Spleen (tissue), 11 donors: Measurements from ENCODE around the gene CFB. TPM values are rescaled to one million over a fixed set of nuclear protein-coding genes. Genes with fewer than 3 reads are reported as not detected.

Experiments
- DNase-seq: peaks from one replicate; pipeline ENCODE4 v3.0.0-alpha.2; 2020
- H3K27ac ChIP-seq, 8 donors: fragments of 200-600 bp; sonication (generic) in 7 of 8; 1 replicate in 4 of 8; 2 replicates in 4 of 8; pipeline versions ENCODE4 v1.5.0 to v1.8.0; 2016 to 2021; ENCODE audit warnings: inconsistent platforms in 4 of 8, mild to moderate bottlenecking in 4 of 8, moderate library complexity in 1 of 8
- H3K27me3 ChIP-seq, 7 donors: fragments of 200-600 bp; sonication (generic) in 6 of 7; replicated peaks in 1 of 7; 1 replicate in 4 of 7; 2 replicates in 3 of 7; pipeline versions ENCODE4 v1.5.0 to v1.8.0; 2016 to 2021; ENCODE audit warnings: inconsistent platforms in 3 of 7, mild to moderate bottlenecking in 1 of 7
- H3K36me3 ChIP-seq, 6 donors: fragments of 200-600 bp; sonication (generic) in 5 of 6; 1 replicate in 4 of 6; 2 replicates in 2 of 6; pipeline versions ENCODE4 v1.5.0 to v1.8.0; 2016 to 2021; ENCODE audit warnings: inconsistent platforms in 2 of 6
- H3K4me1 ChIP-seq, 6 donors: fragments of 200-600 bp; sonication (generic) in 5 of 6; 1 replicate in 3 of 6; 2 replicates in 3 of 6; pipeline versions ENCODE4 v1.5.0 to v1.8.0; 2016 to 2021; ENCODE audit warnings: inconsistent platforms in 3 of 6
- H3K4me3 ChIP-seq, 8 donors: fragments of 200-600 bp; sonication (generic) in 7 of 8; 1 replicate in 4 of 8; 2 replicates in 4 of 8; pipeline versions ENCODE4 v1.5.0 to v1.8.0; 2016 to 2021; ENCODE audit warnings: inconsistent platforms in 4 of 8, mild to moderate bottlenecking in 4 of 8, moderate library complexity in 2 of 8
- H3K9me3 ChIP-seq, 8 donors: fragments of 200-600 bp; sonication (generic) in 7 of 8; 1 replicate in 4 of 8; 2 replicates in 4 of 8; pipeline versions ENCODE4 v1.5.0 to v1.8.0; 2016 to 2021; ENCODE audit warnings: inconsistent platforms in 4 of 8
- POLR2A ChIP-seq, 3 donors: fragments of 450-650 bp; IDR thresholded peaks; one replicate each; pipeline ENCODE4 v1.5.1; 2017; ENCODE audit warnings: antibody characterized with exemption in 3 of 3, mild to moderate bottlenecking in 1 of 3
- POLR2AphosphoS5 ChIP-seq, 3 donors: sonication (generic); formaldehyde crosslinking; IDR thresholded peaks; one replicate each; pipeline ENCODE4 v1.5.1; 2017; ENCODE audit warnings: antibody characterized with exemption in 3 of 3
- WGBS, 5 donors: extraction: QIAGEN DNeasy Blood & Tissue Kit in 3 of 5; methylation state at CpG; one replicate each; pipeline versions ENCODE4 v1.1.5 to v1.1.7; 2013 to 2018; 5-methylcytosine and 5-hydroxymethylcytosine counted together
- intact Hi-C: fragments of 100-400 bp; cut with DNase I; formaldehyde crosslinking; loops from one replicate; pipeline ENCODE4 v1.15.0; 2023; ENCODE audit warnings: low total_unique reads
- polyA plus RNA-seq, 3 donors: library from polyadenylated mRNA; stranded (reverse); fragments of 200-250 nt; gene quantifications; one replicate each; pipeline ENCODE4 v1.2.1, GENCODE V29; 2013
- total RNA-seq, 7 donors: library from RNA; depleted of rRNA in 3 of 7; stranded (reverse); fragments of >200 nt in 3 of 7; fragmentation: NEBNext Ultra II Directional in 4 of 7; extraction: Animal tissue kit (Norgen Biotek cat#: 25700) in 4 of 7; gene quantifications; one replicate each; pipeline versions ENCODE4 v1.1.0 to v1.2.1, GENCODE V29; 2016 to 2021
- TF ChIP-seq, protein P1 (sequence below), 11 experiments: fragments of 200-600 bp in 7 of 11; fragments of 450-650 bp in 4 of 11; sonication (generic) in 4 of 11; IDR thresholded peaks in 8 of 11; conservative IDR thresholded peaks in 3 of 11; 1 replicate in 7 of 11; 2 replicates in 4 of 11; pipeline versions ENCODE4 v1.4.0 to v1.8.0; 2016 to 2021; ENCODE audit warnings: antibody characterized with exemption in 11 of 11, inconsistent platforms in 4 of 11, mild to moderate bottlenecking in 1 of 11
- donor health status: healthy with polysubstance abuse.
- donor health status: DM: no; HTN: no; CAD: no; lungs with moderate emphysema.
- donor health status: DM: no; HTN: no; CAD: no.
- donor health status: Bipolar disorder and iron deficiency.
- donor health status: healthy.
- donor health status: DM: no; HTN: no; CAD: no.
- donor health status: DM: yes; HTN: yes; CAD: no.

CFB gene
- total and polyA plus RNA-seq, 10 donors: 5.4 to 35.8 (median 22.6) TPM

DNA sequence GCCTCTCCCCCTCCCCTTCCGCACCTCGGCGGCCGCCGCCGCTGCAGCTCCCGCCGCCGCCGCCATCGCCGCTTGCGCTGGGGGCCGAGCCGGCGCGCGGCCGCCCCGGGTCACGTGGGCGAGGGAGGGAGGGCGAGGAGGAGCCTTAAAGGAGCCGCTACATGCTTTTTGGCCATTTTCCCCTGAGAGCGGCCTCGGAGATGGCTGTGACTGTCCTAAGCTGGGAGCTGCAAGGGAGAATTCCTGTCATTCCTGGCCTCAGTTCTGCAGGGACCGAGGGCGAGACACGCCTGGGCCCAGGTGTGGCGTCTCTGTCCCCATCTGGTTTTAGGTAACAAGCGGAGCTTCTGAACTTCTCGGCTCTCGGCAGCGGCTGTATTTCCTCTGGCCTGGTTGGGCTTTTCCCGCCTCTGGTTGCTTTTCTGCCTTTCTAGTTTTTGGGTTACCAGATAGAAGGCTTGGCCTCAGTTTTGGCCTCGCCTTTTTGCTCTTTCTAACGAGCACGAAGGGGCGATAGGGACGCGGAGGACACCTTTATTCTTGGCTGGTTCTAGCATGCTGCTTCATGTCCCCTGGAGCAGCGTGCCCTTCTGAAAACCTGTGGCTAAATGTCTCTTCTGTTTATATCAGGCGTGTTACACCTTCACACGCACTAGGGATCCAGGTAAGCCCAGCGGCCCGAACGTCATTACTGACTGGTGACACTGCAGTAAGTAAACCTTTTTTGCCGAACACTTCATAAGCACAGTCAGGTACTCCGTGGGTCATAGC, 48.1 kb upstream of the CFB start, which contains the start of gene EHMT2:
TSS of gene EHMT2 (minus strand) at position 87 of the 771 bp plus-strand sequence. CDS start at position 66, 21 bp downstream.
- WGBS, 5 donors: 0 to 1% (median 0%) methylated on average over 25 to 49 of the region's 49 CpGs
- H3K4me1 ChIP-seq: peaks cover 33 to 61% (median 53%) of the 10 kb centered on the region in 6 donors
- H3K4me3 ChIP-seq: peak within 1 kb of the TSS; percentile 73 to 100 (median 96)
- peak within 1 kb of the TSS; percentile 80 to 90 (median 86) for H3K27ac ChIP-seq
- TF ChIP-seq POLR2AphosphoS5 (IDR thresholded peaks at IDR 0.05): peak; percentile 80 to 86 (median 82)
- peak in 1 of 3 donors; percentile 35 for TF ChIP-seq POLR2A (IDR thresholded peaks at IDR 0.05)
- TF ChIP-seq, protein P1, sequence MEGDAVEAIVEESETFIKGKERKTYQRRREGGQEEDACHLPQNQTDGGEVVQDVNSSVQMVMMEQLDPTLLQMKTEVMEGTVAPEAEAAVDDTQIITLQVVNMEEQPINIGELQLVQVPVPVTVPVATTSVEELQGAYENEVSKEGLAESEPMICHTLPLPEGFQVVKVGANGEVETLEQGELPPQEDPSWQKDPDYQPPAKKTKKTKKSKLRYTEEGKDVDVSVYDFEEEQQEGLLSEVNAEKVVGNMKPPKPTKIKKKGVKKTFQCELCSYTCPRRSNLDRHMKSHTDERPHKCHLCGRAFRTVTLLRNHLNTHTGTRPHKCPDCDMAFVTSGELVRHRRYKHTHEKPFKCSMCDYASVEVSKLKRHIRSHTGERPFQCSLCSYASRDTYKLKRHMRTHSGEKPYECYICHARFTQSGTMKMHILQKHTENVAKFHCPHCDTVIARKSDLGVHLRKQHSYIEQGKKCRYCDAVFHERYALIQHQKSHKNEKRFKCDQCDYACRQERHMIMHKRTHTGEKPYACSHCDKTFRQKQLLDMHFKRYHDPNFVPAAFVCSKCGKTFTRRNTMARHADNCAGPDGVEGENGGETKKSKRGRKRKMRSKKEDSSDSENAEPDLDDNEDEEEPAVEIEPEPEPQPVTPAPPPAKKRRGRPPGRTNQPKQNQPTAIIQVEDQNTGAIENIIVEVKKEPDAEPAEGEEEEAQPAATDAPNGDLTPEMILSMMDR (IDR thresholded peaks at IDR 0.05 in 8 of 11, conservative IDR thresholded peaks at IDR 0.05 in 3 of 11): peak in 3 of 11 experiments; percentile 22 to 26 (median 24)
- H3K36me3 ChIP-seq: peaks cover 0 to 36% (median 25%) of the 10 kb centered on the region in 6 donors
- no peaks in the 10 kb centered on the region for H3K9me3 ChIP-seq
- H3K27me3 ChIP-seq: no peaks in the 10 kb centered on the region
- peak; percentile 98 for DNase-seq
- intact Hi-C loops: no loop called here

DNA sequence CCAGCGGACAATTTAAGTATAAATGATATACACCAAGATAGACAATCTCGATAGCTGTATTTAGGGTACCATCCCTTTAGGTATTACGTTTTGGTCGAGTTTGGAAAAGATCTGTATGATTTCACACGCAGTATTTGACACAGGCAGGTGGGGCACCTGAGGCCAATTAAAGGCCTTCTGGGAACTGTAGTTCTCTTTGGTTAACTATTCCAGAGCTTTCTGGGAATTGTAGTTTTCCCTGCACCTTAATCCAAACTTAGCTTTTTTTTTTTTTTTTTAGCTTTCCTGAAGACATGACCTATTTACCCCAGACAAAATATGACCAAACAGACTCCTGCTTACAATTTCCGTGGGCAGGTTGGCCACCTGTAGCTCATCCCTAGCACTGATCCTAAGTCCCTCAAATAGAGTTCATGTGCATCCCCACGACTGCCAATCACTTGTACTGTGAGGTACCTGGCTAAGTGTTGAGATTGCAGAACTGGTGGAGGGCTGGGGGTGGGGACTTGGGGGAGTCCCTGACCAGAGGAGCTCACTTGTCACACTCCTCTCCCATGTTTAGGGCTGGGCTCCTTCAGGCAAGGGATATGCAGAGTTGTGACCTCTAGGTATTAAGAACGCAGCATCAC, 47.4 kb upstream of the CFB start:
- H3K4me1 ChIP-seq: peaks cover 36 to 68% (median 57%) of the 10 kb centered on the region in 6 donors
- peak overlapping the region; percentile 80 to 90 (median 86) for H3K27ac ChIP-seq
- H3K36me3 ChIP-seq: peaks cover 0 to 29% (median 18%) of the 10 kb centered on the region in 6 donors
- TF ChIP-seq POLR2AphosphoS5 (IDR thresholded peaks at IDR 0.05): no peak
- TF ChIP-seq, protein P1 (IDR thresholded peaks at IDR 0.05 in 8 of 11, conservative IDR thresholded peaks at IDR 0.05 in 3 of 11): no peak
- no peak for TF ChIP-seq POLR2A (IDR thresholded peaks at IDR 0.05)
- DNase-seq: peak; percentile 74
- intact Hi-C loops: no loop called here
- H3K4me3 ChIP-seq: peak overlapping the region; percentile 73 to 100 (median 96)
- H3K9me3 ChIP-seq: no peaks in the 10 kb centered on the region
- no peaks in the 10 kb centered on the region for H3K27me3 ChIP-seq
- WGBS, 5 donors: 13 to 18% (median 15%) methylated on average over 8 of the region's 8 CpGs

DNA sequence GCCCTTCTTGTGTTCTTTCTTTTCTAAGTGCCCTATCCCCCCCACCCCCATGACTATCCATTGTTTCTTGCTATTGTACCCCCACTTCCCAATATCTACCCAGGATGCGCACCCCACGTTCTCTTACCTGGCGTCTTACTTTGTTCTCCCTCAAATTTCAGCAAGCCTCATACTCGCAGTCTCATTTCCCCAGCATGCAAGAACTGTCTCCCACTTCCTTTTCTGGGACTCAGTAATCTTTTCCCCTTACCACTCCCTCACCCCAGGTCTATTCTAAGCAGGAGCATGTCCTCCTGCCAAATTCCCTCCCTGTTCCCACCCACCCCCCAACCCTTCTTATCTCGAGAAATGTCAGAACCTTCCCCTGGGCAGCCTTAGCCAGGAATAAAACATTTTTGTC, 46.7 kb upstream of the CFB start:
- Histone ChIP-seq H3K4me1 (peaks cover 36 to 71% (median 57%) of the 10 kb centered on the region in 6 donors), H3K27ac (peak overlapping the region in 1 of 8 donors; percentile 90), H3K9me3 (no peaks in the 10 kb centered on the region), H3K27me3 (no peaks in the 10 kb centered on the region), H3K36me3 (peaks cover 0 to 22% (median 12%) of the 10 kb centered on the region in 6 donors), H3K4me3 (no peak overlapping the region)
- TF ChIP-seq, protein P1 (IDR thresholded peaks at IDR 0.05 in 8 of 11, conservative IDR thresholded peaks at IDR 0.05 in 3 of 11): no peak
- no peak for TF ChIP-seq POLR2AphosphoS5 (IDR thresholded peaks at IDR 0.05)
- TF ChIP-seq POLR2A (IDR thresholded peaks at IDR 0.05): no peak
- no peak for DNase-seq
- 35 to 59% (median 51%) methylated on average over 5 of the region's 5 CpGs for WGBS, 5 donors
- intact Hi-C loops: no loop called here
